Activated CD4-positive, alpha-beta T cell treated with anti-CD3 and anti-CD28 coated beads, Interleukin-2, amount 10 ng/mL, durations not matched to agents 24 days and 14 days (primary cell): ENCODE measurements around the gene KRTAP5-3. TPM values are rescaled to one million over a fixed set of nuclear protein-coding genes. Genes with fewer than 3 reads are reported as not detected.
"Not testable (repeated sequence)": the region's sequence is repeated elsewhere in the genome, so short reads cannot be mapped to it uniquely, and the experiment has no call there.

Experiments used
- DNase-seq: peaks from one replicate; pipeline ENCODE4 v3.0.0; 2022
- H3K27ac Mint-ChIP-seq: one replicate; pipeline ENCODE4 v1.8.0; 2022; ENCODE audit warnings: mild to moderate bottlenecking, mixed read lengths
- H3K27me3 Mint-ChIP-seq: one replicate; pipeline ENCODE4 v1.8.0; 2022; ENCODE audit warnings: mixed read lengths
- H3K36me3 Mint-ChIP-seq: one replicate; pipeline ENCODE4 v1.8.0; 2022; ENCODE audit warnings: low read depth, mild to moderate bottlenecking, mixed read lengths
- H3K4me1 Mint-ChIP-seq: one replicate; pipeline ENCODE4 v1.8.0; 2021; ENCODE audit warnings: mixed read lengths
- H3K4me3 Mint-ChIP-seq: one replicate; pipeline ENCODE4 v1.8.0; 2022; ENCODE audit warnings: mild to moderate bottlenecking, moderate library complexity, mixed read lengths
- H3K9me3 Mint-ChIP-seq: one replicate; pipeline ENCODE4 v1.8.0; 2021; ENCODE audit warnings: mixed read lengths
- intact Hi-C: fragments of 100-400 bp; cut with micrococcal nuclease; formaldehyde crosslinking; loops from one replicate; pipeline ENCODE4 v1.15.1; 2023
- total RNA-seq: library from RNA; stranded (reverse); gene quantifications from 2 replicates; pipeline ENCODE4 v1.2.3, GENCODE V29; 2022

The KRTAP5-3 gene
- total RNA-seq, 1 donor from 2014 or later: not detected

GRCh38 chr11:1597331-1597993 is 10.8 kb downstream of the KRTAP5-3 start:
- no peaks in the 10 kb centered on the region for H3K9me3 Mint-ChIP-seq
- no peak overlapping the region for H3K27ac Mint-ChIP-seq
- H3K4me3 Mint-ChIP-seq: no peak overlapping the region
- peaks cover 2% of the 10 kb centered on the region for H3K4me1 Mint-ChIP-seq
- DNase-seq: no peak
- no peaks in the 10 kb centered on the region for H3K36me3 Mint-ChIP-seq
- intact Hi-C loops: no loop called here
- H3K27me3 Mint-ChIP-seq: peaks cover 68% of the 10 kb centered on the region

GRCh38 chr11:1596576-1597121 is 11.6 kb downstream of the KRTAP5-3 start:
- H3K4me1 Mint-ChIP-seq, DNase-seq, H3K36me3 Mint-ChIP-seq, H3K27ac Mint-ChIP-seq, intact Hi-C loops, H3K4me3 Mint-ChIP-seq, H3K9me3 Mint-ChIP-seq: not testable (repeated sequence)
- H3K27me3 Mint-ChIP-seq: peaks cover 67% of the 10 kb centered on the region

- peaks cover 66% of the 10 kb centered on the region for H3K27me3 Mint-ChIP-seq
- H3K4me3 Mint-ChIP-seq, H3K27ac Mint-ChIP-seq, H3K4me1 Mint-ChIP-seq, H3K9me3 Mint-ChIP-seq, DNase-seq, intact Hi-C loops, H3K36me3 Mint-ChIP-seq: not testable (repeated sequence)
Measured at GRCh38 chr11:1595994-1596575, 12.2 kb downstream of the KRTAP5-3 start.

GRCh38 chr11:1592628-1593027 is 15.6 kb downstream of the KRTAP5-3 start:
- Mint-ChIP-seq H3K27ac (no peak overlapping the region), H3K36me3 (peaks cover 5% of the 10 kb centered on the region), H3K4me1 (peaks cover 9% of the 10 kb centered on the region), H3K27me3 (peaks cover 52% of the 10 kb centered on the region), H3K4me3 (no peak overlapping the region), H3K9me3 (peaks cover 5% of the 10 kb centered on the region)
- DNase-seq: no peak
- intact Hi-C loops: no loop called here

- intact Hi-C loops: no loop called here
- Mint-ChIP-seq H3K36me3 (peaks cover 5% of the 10 kb centered on the region), H3K9me3 (peaks cover 5% of the 10 kb centered on the region), H3K27ac (no peak overlapping the region), H3K27me3 (peaks cover 30% of the 10 kb centered on the region), H3K4me3 (no peak overlapping the region), H3K4me1 (peaks cover 7% of the 10 kb centered on the region)
- no peak for DNase-seq
Measured at GRCh38 chr11:1589996-1590395, 18.3 kb downstream of the KRTAP5-3 start.

GRCh38 chr11:1589191-1589963 is 18.9 kb downstream of the KRTAP5-3 start:
- H3K9me3 Mint-ChIP-seq, intact Hi-C loops, H3K36me3 Mint-ChIP-seq, H3K4me1 Mint-ChIP-seq: not testable (repeated sequence)
- Mint-ChIP-seq H3K4me3 (peak overlapping the region; percentile 57), H3K27me3 (peaks cover 24% of the 10 kb centered on the region), H3K27ac (peak overlapping the region; percentile 66)
- DNase-seq: peak; percentile 67

- Mint-ChIP-seq H3K4me1 (peaks cover 7% of the 10 kb centered on the region), H3K27me3 (peaks cover 13% of the 10 kb centered on the region), H3K4me3 (no peak overlapping the region), H3K36me3 (peaks cover 5% of the 10 kb centered on the region), H3K9me3 (peaks cover 5% of the 10 kb centered on the region), H3K27ac (no peak overlapping the region)
- no peak for DNase-seq
- intact Hi-C loops: no loop called here
Measured at GRCh38 chr11:1586699-1587098, 21.6 kb downstream of the KRTAP5-3 start.

GRCh38 chr11:1584661-1585370 is 23.4 kb downstream of the KRTAP5-3 start, which contains the start of gene KRTAP5-1:
KRTAP5-1 (minus strand) TSS chr11:1585283; CDS start chr11:1585249, 34 bp downstream.
- H3K27ac Mint-ChIP-seq, H3K4me3 Mint-ChIP-seq, H3K36me3 Mint-ChIP-seq, H3K9me3 Mint-ChIP-seq, intact Hi-C loops, DNase-seq, H3K4me1 Mint-ChIP-seq: not testable (repeated sequence)
- peaks cover 12% of the 10 kb centered on the region for H3K27me3 Mint-ChIP-seq

- DNase-seq, H3K4me3 Mint-ChIP-seq, H3K36me3 Mint-ChIP-seq, H3K4me1 Mint-ChIP-seq, intact Hi-C loops, H3K9me3 Mint-ChIP-seq, H3K27ac Mint-ChIP-seq: not testable (repeated sequence)
- peaks cover 12% of the 10 kb centered on the region for H3K27me3 Mint-ChIP-seq
Measured at GRCh38 chr11:1582909-1583308, 25.4 kb downstream of the KRTAP5-3 start.

GRCh38 chr11:1581976-1582375 is 26.3 kb downstream of the KRTAP5-3 start:
- peaks cover 12% of the 10 kb centered on the region for H3K27me3 Mint-ChIP-seq
- intact Hi-C loops: no loop called here
- DNase-seq: no peak
- no peaks in the 10 kb centered on the region for H3K36me3 Mint-ChIP-seq
- H3K27ac Mint-ChIP-seq: no peak overlapping the region
- peaks cover 4% of the 10 kb centered on the region for H3K9me3 Mint-ChIP-seq
- H3K4me1 Mint-ChIP-seq: no peaks in the 10 kb centered on the region
- no peak overlapping the region for H3K4me3 Mint-ChIP-seq

GRCh38 chr11:1576825-1577224 is 31.4 kb downstream of the KRTAP5-3 start:
- intact Hi-C loops: loop anchor here (10.0 kb wide), 1 partner anchor 192 kb away; the partner anchor contains the start of gene BRSK2
- DNase-seq: no peak
- Mint-ChIP-seq H3K9me3 (peaks cover 4% of the 10 kb centered on the region), H3K4me1 (peaks cover 4% of the 10 kb centered on the region), H3K27ac (no peak overlapping the region), H3K36me3 (no peaks in the 10 kb centered on the region), H3K27me3 (peaks cover 25% of the 10 kb centered on the region), H3K4me3 (no peak overlapping the region)

GRCh38 chr11:1575756-1576155 is 32.5 kb downstream of the KRTAP5-3 start:
- H3K27me3 Mint-ChIP-seq: peaks cover 27% of the 10 kb centered on the region
- not testable (repeated sequence) for H3K4me1 Mint-ChIP-seq, H3K9me3 Mint-ChIP-seq, H3K27ac Mint-ChIP-seq, H3K36me3 Mint-ChIP-seq, H3K4me3 Mint-ChIP-seq, DNase-seq
- intact Hi-C loops: loop anchor here (2.0 to 10.0 kb wide), 2 partner anchors 29 to 191 kb away; partner anchors contain the start of gene BRSK2

GRCh38 chr11:1574933-1575242 is 33.4 kb downstream of the KRTAP5-3 start:
- Mint-ChIP-seq H3K27me3 (peaks cover 33% of the 10 kb centered on the region), H3K4me1 (peaks cover 4% of the 10 kb centered on the region), H3K36me3 (no peaks in the 10 kb centered on the region), H3K4me3 (no peak overlapping the region), H3K27ac (no peak overlapping the region), H3K9me3 (peaks cover 4% of the 10 kb centered on the region)
- intact Hi-C loops: loop anchor here (2.0 to 10.0 kb wide), 3 partner anchors 28 to 277 kb away; partner anchors contain the start of genes BRSK2 and LSP1
- no peak for DNase-seq
